H1 (cell line): ENCODE measurements around the gene GEMIN2. TPM values are rescaled to one million over a fixed set of nuclear protein-coding genes. Genes with fewer than 3 reads are reported as not detected.

Source experiments
- CTCF ChIA-PET: fragments of 300-600 bp; sonication (Branson Sonifier 250); formaldehyde crosslinking; loops from one replicate; lab custom pipeline; 2021; ENCODE audit not compliant: partially characterized antibody; lab: Charles Lee
- POLR2A ChIA-PET: fragments of 300-600 bp; sonication (Branson Sonifier 250); formaldehyde crosslinking; loops from one replicate; lab custom pipeline; 2021; ENCODE audit warnings: inconsistent platforms; ENCODE audit not compliant: partially characterized antibody; lab: Charles Lee
- DNase-seq, 2 experiments: peaks; one replicate each; pipeline versions ENCODE4 v3.0.0 to v3.0.0-alpha.2; 2010 to 2022; ENCODE audit warnings: low spot score in 2 of 2, low read depth in 1 of 2, mixed read lengths in 1 of 2
- FAIRE-seq: peaks from 2 replicates; lab custom pipeline; 2011; peaks lifted over from hg19 to GRCh38; lab: Jason Lieb, UNC
- H2AFZ ChIP-seq: 2 replicates; pipeline ENCODE4 v1.8.1; 2012; ENCODE audit warnings: low read length, inconsistent platforms
- H2AK5ac ChIP-seq: 2 replicates; pipeline ENCODE4 v1.6.1; 2013; ENCODE audit warnings: low read depth, low read length
- H2BK120ac ChIP-seq: replicated peaks from 2 replicates; pipeline ENCODE3; 2013; ENCODE audit warnings: low read depth, low read length, inconsistent platforms
- H2BK12ac ChIP-seq: 2 replicates; pipeline ENCODE4 v1.6.1; 2013; ENCODE audit warnings: low read depth, low read length
- H2BK15ac ChIP-seq: 2 replicates; pipeline ENCODE4 v1.6.1; 2013; ENCODE audit warnings: low read length
- H2BK20ac ChIP-seq: 2 replicates; pipeline ENCODE4 v1.6.1; 2013; ENCODE audit warnings: low read length
- H2BK5ac ChIP-seq: 2 replicates; pipeline ENCODE4 v1.6.1; 2013; ENCODE audit warnings: low read depth, low read length
- H3K14ac ChIP-seq: 2 replicates; pipeline ENCODE4 v1.6.1; 2013; ENCODE audit warnings: inconsistent platforms; ENCODE audit not compliant: insufficient read length
- H3K18ac ChIP-seq: 2 replicates; pipeline ENCODE4 v1.6.1; 2013; ENCODE audit warnings: low read length; ENCODE audit errors: extremely low read depth
- H3K23ac ChIP-seq: 2 replicates; pipeline ENCODE4 v1.6.1; 2013; ENCODE audit warnings: inconsistent platforms; ENCODE audit not compliant: insufficient read length
- H3K23me2 ChIP-seq: 2 replicates; pipeline ENCODE4 v1.6.1; 2013; ENCODE audit warnings: low read depth, low read length
- H3K27ac ChIP-seq: 2 replicates; pipeline ENCODE4 v1.6.1; 2011; ENCODE audit warnings: low read depth, low read length, inconsistent platforms
- H3K27me3 ChIP-seq, 4 experiments: replicated peaks in 1 of 4; 1 replicate in 1 of 4; 2 replicates in 3 of 4; pipeline versions ENCODE4 v1.6.1 to v1.8.1; 2011 to 2013; ENCODE audit warnings: low read length in 3 of 4, mild to moderate bottlenecking in 3 of 4, inconsistent platforms in 2 of 4, mixed read lengths in 2 of 4, moderate library complexity in 1 of 4; ENCODE audit not compliant: control insufficient read depth in 3 of 4, insufficient read depth in 3 of 4; ENCODE audit errors: extremely low read depth in 1 of 4
- H3K36me3 ChIP-seq, 4 experiments: 2 replicates each; pipeline versions ENCODE4 v1.6.1 to v1.8.1; 2011 to 2013; ENCODE audit warnings: mild to moderate bottlenecking in 4 of 4, low read length in 3 of 4, moderate library complexity in 2 of 4, control low read depth in 1 of 4, inconsistent platforms in 1 of 4; ENCODE audit not compliant: insufficient read depth in 4 of 4, control insufficient read depth in 2 of 4
- H3K4ac ChIP-seq: replicated peaks from 2 replicates; pipeline ENCODE3; 2013; ENCODE audit warnings: low read length, low read depth, mixed read lengths, inconsistent platforms; ENCODE audit not compliant: insufficient read length
- H3K4me1 ChIP-seq, 4 experiments: replicated peaks in 1 of 4; 1 replicate in 1 of 4; 2 replicates in 3 of 4; pipeline versions ENCODE4 v1.6.1 to v1.8.1; 2011 to 2013; ENCODE audit warnings: low read length in 3 of 4, inconsistent platforms in 2 of 4, mixed read lengths in 1 of 4; ENCODE audit not compliant: insufficient read depth in 4 of 4, control insufficient read depth in 3 of 4
- H3K4me2 ChIP-seq, 2 experiments: 2 replicates each; pipeline versions ENCODE4 v1.6.1 to v1.8.1; 2011 to 2013; ENCODE audit warnings: low read depth in 2 of 2, low read length in 2 of 2, control low read depth in 1 of 2, inconsistent platforms in 1 of 2, mild to moderate bottlenecking in 1 of 2; ENCODE audit not compliant: insufficient read depth in 1 of 2
- H3K4me3 ChIP-seq, 4 experiments: fragments of 200-600, 300-600 bp in 1 of 4; sonication (generic), shearing (Covaris generic), sonication (Bioruptor Twin) in 1 of 4; 2 replicates each; pipeline versions ENCODE4 v1.5.1 to v1.8.1; 2011 to 2016; ENCODE audit warnings: low read length in 4 of 4, low read depth in 3 of 4, control low read depth in 2 of 4, inconsistent platforms in 2 of 4, mild to moderate bottlenecking in 2 of 4, mixed read lengths in 1 of 4, moderate library complexity in 1 of 4; ENCODE audit not compliant: insufficient read depth in 2 of 4; ENCODE audit errors: extremely low read depth in 1 of 4
- H3K56ac ChIP-seq: replicated peaks from 2 replicates; pipeline ENCODE3; 2013; ENCODE audit warnings: low read depth, mild to moderate bottlenecking, mixed read lengths, low read length, inconsistent platforms; ENCODE audit not compliant: insufficient read length
- H3K79me1 ChIP-seq: 2 replicates; pipeline ENCODE4 v1.6.1; 2013; ENCODE audit warnings: low read depth, low read length, control low read depth
- H3K79me2 ChIP-seq, 2 experiments: 2 replicates each; pipeline versions ENCODE4 v1.6.1 to v1.8.1; 2012 to 2013; ENCODE audit warnings: low read length in 2 of 2, mild to moderate bottlenecking in 2 of 2, inconsistent platforms in 1 of 2; ENCODE audit not compliant: insufficient read depth in 2 of 2, control insufficient read depth in 1 of 2
- H3K9ac ChIP-seq, 4 experiments: replicated peaks in 1 of 4; 1 replicate in 1 of 4; 2 replicates in 3 of 4; pipeline versions ENCODE4 v1.6.1 to v1.8.1; 2011 to 2013; ENCODE audit warnings: low read depth in 3 of 4, low read length in 3 of 4, control low read depth in 2 of 4, mild to moderate bottlenecking in 2 of 4, moderate library complexity in 2 of 4, inconsistent platforms in 1 of 4; ENCODE audit errors: extremely low read depth in 1 of 4
- H3K9me3 ChIP-seq, 2 experiments: 2 replicates each; pipeline versions ENCODE4 v1.6.1 to v1.8.1; 2012 to 2013; ENCODE audit warnings: mild to moderate bottlenecking in 2 of 2, moderate library complexity in 2 of 2, control low read depth in 1 of 2, inconsistent platforms in 1 of 2, low read depth in 1 of 2, low read length in 1 of 2, mixed read lengths in 1 of 2; ENCODE audit not compliant: insufficient read depth in 2 of 2
- H4K20me1 ChIP-seq, 2 experiments: replicated peaks in 1 of 2; 2 replicates each; pipeline versions ENCODE3 to v1.8.1; 2011 to 2013; ENCODE audit warnings: inconsistent platforms in 2 of 2, low read length in 2 of 2, mild to moderate bottlenecking in 1 of 2; ENCODE audit not compliant: insufficient read depth in 2 of 2, control insufficient read depth in 1 of 2
- H4K5ac ChIP-seq: 2 replicates; pipeline ENCODE4 v1.6.1; 2013; ENCODE audit warnings: low read length, low read depth, mixed read lengths, inconsistent platforms; ENCODE audit not compliant: insufficient read length
- H4K8ac ChIP-seq: 2 replicates; pipeline ENCODE4 v1.8.0; 2013; ENCODE audit warnings: mild to moderate bottlenecking, moderate library complexity, low read length, inconsistent platforms; ENCODE audit not compliant: insufficient read depth; ENCODE audit errors: extremely low read depth
- H4K91ac ChIP-seq: replicated peaks from 2 replicates; pipeline ENCODE3; 2013; ENCODE audit warnings: low read length, mixed read lengths, inconsistent platforms; ENCODE audit not compliant: insufficient read length
- CREB1 ChIP-seq: IDR thresholded peaks from 2 replicates; pipeline ENCODE4 v1.6.1; 2012; ENCODE audit warnings: inconsistent platforms
- KDM4A ChIP-seq: IDR thresholded peaks from one replicate; pipeline ENCODE4 v1.7.1; 2012; ENCODE audit warnings: low read depth, mild to moderate bottlenecking, moderate library complexity, low read length, inconsistent platforms; ENCODE audit not compliant: severe bottlenecking
- SAP30 ChIP-seq: fragments of 300-600 bp; sonication (generic); IDR thresholded peaks from 2 replicates; pipeline ENCODE4 v1.7.1; 2012; ENCODE audit warnings: low read length, moderate library complexity, mild to moderate bottlenecking, inconsistent platforms; ENCODE audit not compliant: insufficient read depth, insufficient replicate concordance
- SRF ChIP-seq: IDR thresholded peaks from 2 replicates; pipeline ENCODE4 v1.6.1; 2011; ENCODE audit warnings: mild to moderate bottlenecking, low read depth, low read length, moderate library complexity
- ZNF274 ChIP-seq: IDR thresholded peaks from 2 replicates; pipeline ENCODE4 v1.7.0; 2012; ENCODE audit warnings: low read length, borderline replicate concordance; ENCODE audit errors: extremely low read depth
- WGBS, 2 experiments: shearing (Covaris generic) in 1 of 2; methylation state at CpG; one replicate each; pipeline versions ENCODE4 v1.1.6 to v1.1.7; 2013 to 2015; ENCODE audit warnings: low lambda C conversion rate in 2 of 2, mixed read lengths in 2 of 2, inconsistent platforms in 1 of 2, low coverage in 1 of 2, missing lambda C conversion rate in 1 of 2; ENCODE audit not compliant: insufficient replicate concordance in 2 of 2, insufficient coverage in 1 of 2, insufficient read length in 1 of 2; ENCODE audit errors: extremely low coverage in 1 of 2, missing lambda C conversion rate in 1 of 2; 5-methylcytosine and 5-hydroxymethylcytosine counted together
- polyA plus RNA-seq, 7 experiments: library from polyadenylated mRNA; depleted of rRNA in 3 of 7; stranded (reverse) in 5 of 7; unstranded in 2 of 7; fragments of >200 nt in 5 of 7; fragments of 200-250 nt in 2 of 7; gene quantifications; 1 replicate in 5 of 7; 2 replicates in 1 of 7; 4 replicates in 1 of 7; pipeline versions ENCODE4 v1.2.1 to v1.2.3, GENCODE V29; 2011 to 2013; ENCODE audit warnings: missing spikeins in 2 of 7, mixed read lengths in 2 of 7
- total RNA-seq: library from RNA; stranded (reverse); fragmentation: NEBNext Ultra II Directional; extraction: Animal tissue kit (Norgen Biotek cat#: 25700); gene quantifications from 2 replicates; pipeline ENCODE4 v1.2.1, GENCODE V29; 2021

GEMIN2 gene
- total and polyA plus RNA-seq, 2 of the 8 experiments (the other 6 are each of a cell fraction or from before 2014, with no cell fraction given): 29.1 to 30.8 TPM

DNA sequence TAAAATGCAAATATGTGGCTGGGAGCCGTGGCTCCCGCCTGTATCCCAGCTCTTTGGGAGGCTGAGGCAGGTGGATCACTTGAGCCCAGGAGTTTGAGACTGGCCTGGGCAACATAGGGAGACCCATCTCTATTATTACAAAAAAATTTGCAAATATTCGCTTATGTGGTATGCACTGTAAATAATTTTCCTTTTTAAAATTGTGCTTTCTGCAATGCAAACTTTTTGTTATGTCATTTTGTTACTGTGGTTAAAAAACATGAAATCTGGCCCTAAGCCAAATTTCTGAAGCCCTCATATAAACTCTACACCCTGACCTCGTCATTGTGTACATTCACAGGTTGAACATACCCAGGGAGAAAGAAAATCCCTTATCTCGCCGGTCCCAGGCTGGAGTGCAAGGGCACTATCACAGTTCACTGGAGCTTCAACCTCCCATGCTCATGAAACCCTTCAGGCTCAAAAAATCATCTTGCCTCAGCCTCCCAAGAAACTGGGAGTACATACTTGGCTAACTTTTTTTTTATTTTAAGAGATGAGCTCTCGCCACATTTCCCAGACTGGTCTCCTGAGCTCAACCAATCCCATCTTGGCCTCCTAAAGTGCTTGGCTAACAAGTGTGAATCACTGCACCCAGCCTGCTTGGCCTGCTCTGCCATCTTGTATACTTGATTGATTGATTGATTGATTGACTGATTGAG is 31.3 kb downstream of the GEMIN2 start:
- Histone ChIP-seq H3K4me3 (no peak overlapping the region), H3K23me2 (no peaks in the 10 kb centered on the region), H2BK5ac (no peak overlapping the region), H4K91ac (no peak overlapping the region), H3K27ac (no peak overlapping the region), H2BK12ac (no peak overlapping the region), H3K27me3 (no peaks in the 10 kb centered on the region), H2BK15ac (no peak overlapping the region), H3K9me3 (peaks cover 12% of the 10 kb centered on the region in 2 experiments), H4K20me1 (no peaks in the 10 kb centered on the region), H3K4me1 (0 out of 7 replicates have a peak, but pooled peaks cover 0 to under 1% (median 0%) of the 10 kb centered on the region in 4 experiments), H3K9ac (no peak overlapping the region), H3K23ac (no peak overlapping the region), H3K56ac (no peak overlapping the region), H2BK120ac (no peak overlapping the region), H2BK20ac (no peak overlapping the region), H3K79me1 (no peaks in the 10 kb centered on the region), H3K14ac (no peak overlapping the region), H3K79me2 (no peaks in the 10 kb centered on the region), H4K8ac (no peak overlapping the region), H3K36me3 (peaks cover 0 to 11% (median 2%) of the 10 kb centered on the region in 4 experiments; a peak in 1 of 8 replicates), H4K5ac (no peak overlapping the region), H2AFZ (no peak overlapping the region), H3K4me2 (no peak overlapping the region), H3K18ac (no peak overlapping the region), H3K4ac (no peak overlapping the region), H2AK5ac (no peak overlapping the region)
- DNase-seq (peak in 1 of 2 experiments; percentile 32), FAIRE-seq (no peak)
- POLR2A ChIA-PET: interaction anchor here (0.6 to 2.1 kb wide), 6 partner anchors 11 to 33 kb away, joined by 3 to 5 read pairs (median 3); partner anchors contain the start of genes PNN and TRAPPC6B
- CTCF ChIA-PET: interaction anchor here (1.2 kb wide), 1 partner anchor 16 kb away, joined by 4 read pairs; no protein-coding TSS in a partner anchor
- 87% methylated on average over 7 of the region's 7 CpGs; no CpG with 5 or more reads in 1 of the 2 experiments for WGBS, 2 experiments
- TF ChIP-seq SRF: no peak
- TF ChIP-seq KDM4A: no peak
- TF ChIP-seq ZNF274: no peak
- TF ChIP-seq CREB1: no peak
- no peak for TF ChIP-seq SAP30
